DMS 273 treated with DMSO at 0.1 percent for 48 hours (cell line): ENCODE data around the gene ROCK2.
"Not testable (repeated sequence)": the region's sequence is repeated elsewhere in the genome, so short reads cannot be mapped to it uniquely, and the experiment has no call there.

Experiments used
- DNase-seq: peaks from one replicate; lab custom pipeline; 2025; lab: John Stamatoyannopoulos, UW

Gene ROCK2

DNA sequence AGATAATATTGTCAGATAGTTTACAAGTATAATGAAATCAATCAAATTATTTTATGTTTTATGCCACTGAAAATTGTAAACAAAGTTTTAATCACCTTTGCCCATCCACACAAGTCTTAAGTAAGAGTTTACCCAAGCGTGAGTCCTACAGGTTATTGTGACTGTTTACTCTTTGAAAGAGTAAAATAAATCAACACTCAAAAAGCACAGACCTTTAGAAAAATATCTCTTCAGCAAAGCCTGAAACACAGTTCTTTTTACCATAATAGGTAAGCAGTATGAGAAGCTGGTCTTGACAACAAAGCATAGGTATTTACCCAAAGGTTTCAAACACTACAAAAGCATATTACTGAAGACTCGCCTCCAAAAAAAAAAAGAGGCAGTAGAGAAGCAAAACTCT, 3.7 kb downstream of the ROCK2 start:
- DNase-seq = no peak

GRCh38 chr2:11339508-11340083, 4.8 kb downstream of the ROCK2 start:
- no peak for DNase-seq

- no peak for DNase-seq
Measured at GRCh38 chr2:11338580-11338979, 5.9 kb downstream of the ROCK2 start.

- DNase-seq = no peak
Measured at GRCh38 chr2:11337909-11338308, 6.5 kb downstream of the ROCK2 start.

DNA sequence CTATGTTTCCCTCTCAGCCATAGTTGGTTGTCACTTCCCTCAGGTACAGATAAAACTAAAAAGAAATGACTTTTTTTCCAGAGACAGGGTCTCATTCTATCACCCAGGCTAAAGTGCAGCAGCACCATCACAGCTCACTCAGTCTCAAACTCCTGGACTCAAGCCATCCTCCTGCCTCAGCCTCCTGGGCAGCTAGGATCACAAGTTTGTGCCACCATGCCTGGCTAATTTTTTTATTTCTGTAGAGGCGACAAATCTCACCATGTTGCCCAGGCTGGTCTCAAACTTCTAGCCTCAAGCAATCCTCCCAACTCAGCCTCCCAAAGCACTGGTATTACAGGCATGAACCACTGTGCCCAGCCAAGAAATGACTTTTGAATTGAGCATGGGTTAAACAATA, 8.2 kb downstream of the ROCK2 start:
- no peak for DNase-seq

GRCh38 chr2:11333427-11334183, 10.8 kb downstream of the ROCK2 start:
- DNase-seq = no peak

DNA sequence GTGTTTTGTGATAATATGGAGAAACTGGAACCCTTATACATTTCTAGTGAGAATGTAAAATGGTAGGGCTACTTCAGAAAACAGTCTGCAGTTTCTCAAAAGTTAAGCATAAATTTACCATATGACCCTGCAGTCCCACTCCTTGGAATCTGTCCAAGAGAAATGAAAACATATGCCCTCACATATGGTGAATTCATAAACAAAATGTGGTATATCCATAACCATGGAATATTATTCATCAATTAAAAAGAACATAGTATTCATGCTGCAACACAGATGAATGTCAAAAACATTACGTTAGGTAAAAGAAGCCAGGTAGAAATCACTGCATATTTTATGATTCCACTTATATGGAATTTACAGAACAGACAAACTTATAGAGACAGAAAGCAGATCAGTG, 11.8 kb downstream of the ROCK2 start:
- no peak for DNase-seq

- no peak for DNase-seq
Measured at GRCh38 chr2:11330457-11331142, 13.8 kb downstream of the ROCK2 start.

GRCh38 chr2:11329776-11330175, 14.7 kb downstream of the ROCK2 start:
- DNase-seq = no peak

DNA sequence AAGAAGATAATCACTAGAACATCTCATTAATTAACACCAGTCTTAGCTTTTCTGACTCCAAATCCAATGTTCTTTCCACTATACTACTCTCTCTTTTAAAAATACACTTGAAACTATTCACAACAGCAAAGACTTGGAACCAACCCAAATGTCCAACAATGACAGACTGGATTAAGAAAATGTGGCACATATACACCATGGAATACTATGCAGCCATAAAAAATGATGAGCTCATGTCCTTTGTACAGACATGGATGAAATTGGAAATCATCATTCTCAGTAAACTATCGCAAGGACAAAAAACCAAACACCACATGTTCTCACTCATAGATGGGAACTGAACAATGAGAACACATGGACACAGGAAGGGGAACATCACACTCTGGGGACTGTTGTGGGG, 15.9 kb downstream of the ROCK2 start:
- DNase-seq = not testable (repeated sequence)

DNA sequence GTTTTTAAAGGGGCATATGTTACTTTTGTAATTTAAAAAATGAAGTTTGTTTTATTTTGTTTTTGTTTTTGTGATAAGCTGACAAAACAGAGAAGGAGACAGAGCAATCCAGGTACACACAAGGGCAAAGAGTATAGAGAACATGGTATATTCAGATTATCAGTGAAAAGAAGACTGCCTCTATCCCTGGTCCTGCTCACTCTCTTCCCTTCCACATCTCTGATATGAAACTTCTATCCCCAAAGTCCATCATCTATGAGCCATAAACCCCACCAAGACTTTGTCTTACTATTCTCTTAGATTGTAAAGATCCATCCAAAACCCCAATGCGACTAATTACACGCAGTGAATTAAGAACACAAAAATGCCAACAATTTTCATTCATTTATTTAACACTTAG, 16.6 kb downstream of the ROCK2 start:
- DNase-seq = no peak

DNA sequence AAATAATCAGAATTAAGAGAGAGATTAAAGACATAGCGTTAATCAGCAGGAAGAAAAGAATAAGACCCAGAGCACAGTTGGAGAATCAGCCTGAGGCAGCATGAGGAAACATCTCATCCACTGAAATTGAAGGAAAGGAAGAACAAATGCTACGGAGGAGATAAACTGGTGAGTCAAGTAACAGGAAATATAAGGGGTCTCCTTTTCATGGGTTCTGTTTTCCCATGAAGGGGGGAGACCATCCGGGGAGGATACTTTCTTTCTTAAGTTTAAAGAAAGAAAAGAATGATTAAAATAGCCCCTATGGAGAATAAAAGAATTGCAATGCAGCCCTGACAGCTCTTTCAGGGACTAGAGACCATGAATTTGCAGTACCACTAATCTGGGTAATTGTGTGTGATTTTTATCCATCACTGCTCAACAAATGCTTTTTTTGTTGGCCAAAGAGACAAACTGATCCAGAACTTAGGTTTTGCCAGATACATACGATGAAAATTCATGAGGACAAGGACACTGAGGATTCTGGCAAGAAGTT, 17.7 kb downstream of the ROCK2 start:
- DNase-seq = no peak

DNA sequence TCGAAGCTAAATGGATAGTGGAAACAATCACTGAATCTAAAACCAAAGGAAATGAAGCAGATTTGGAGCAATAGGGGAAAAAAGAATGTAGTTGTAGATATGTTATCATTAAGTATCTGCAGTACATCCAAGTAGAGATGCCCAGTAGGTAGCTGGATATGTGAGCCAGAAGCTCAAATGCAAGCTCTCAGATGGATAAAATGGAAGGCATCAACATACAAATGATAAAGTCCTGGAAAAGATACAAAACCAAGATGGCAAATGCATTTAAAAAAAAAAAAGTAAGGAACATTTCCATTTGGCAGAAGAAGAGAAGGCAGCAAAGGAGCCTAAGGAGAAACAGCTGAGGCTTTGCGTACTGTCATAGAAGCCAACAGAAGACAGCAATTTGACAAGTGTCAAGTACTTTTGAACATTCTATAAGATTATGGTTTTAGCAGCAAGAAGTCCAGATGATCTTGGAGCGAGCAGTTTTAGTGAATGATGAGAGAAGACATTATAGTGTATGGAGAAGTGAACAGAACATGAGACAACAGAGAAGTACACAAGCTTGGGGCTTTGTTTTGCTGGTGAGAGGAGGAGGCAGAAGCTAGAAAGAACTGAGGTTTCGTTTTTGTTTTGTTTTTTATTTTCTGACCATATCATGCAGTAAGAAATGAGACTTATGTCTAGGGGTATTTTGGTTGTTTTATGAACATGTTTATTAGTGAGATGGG, 18.3 kb downstream of the ROCK2 start:
- no peak for DNase-seq

GRCh38 chr2:11321847-11322246, 22.6 kb downstream of the ROCK2 start:
- no peak for DNase-seq

DNA sequence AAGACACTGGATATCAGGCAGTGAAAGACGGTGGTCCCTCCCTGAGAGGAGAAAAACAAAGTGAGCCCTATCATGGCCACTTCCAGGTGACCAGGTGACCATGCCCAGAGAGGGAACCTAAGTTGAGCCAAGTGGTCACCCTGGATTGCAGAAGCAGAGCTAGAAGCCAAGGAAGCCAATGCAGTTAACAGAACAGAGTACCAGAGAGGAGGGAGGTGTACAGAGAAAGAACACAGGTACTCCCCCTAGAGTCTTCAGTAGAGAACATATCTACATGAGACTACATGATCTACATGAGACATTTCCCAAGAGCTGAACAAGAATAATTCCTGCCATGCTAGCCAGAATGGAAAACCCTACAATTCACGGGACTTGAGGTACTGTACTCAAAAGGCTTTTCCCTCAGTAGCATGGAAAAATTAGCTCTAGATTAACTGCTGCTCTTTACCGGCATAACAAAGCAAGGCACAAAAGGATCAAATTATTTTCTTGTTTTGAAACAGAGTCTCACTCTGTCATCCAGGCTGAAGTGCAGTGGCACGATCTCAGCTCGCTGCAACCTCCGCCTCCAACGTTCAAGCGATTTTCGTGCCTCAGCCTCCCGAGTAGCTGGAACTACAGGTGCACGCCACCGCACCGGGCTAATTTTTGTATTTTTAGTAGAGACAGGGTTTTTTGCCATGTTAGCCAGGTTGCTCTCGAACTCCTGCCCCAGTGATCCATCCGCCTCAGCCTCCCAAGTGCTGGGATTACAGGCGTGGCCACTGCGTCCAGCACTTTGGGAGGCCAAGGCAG, 23.5 kb downstream of the ROCK2 start:
- no peak for DNase-seq

DNA sequence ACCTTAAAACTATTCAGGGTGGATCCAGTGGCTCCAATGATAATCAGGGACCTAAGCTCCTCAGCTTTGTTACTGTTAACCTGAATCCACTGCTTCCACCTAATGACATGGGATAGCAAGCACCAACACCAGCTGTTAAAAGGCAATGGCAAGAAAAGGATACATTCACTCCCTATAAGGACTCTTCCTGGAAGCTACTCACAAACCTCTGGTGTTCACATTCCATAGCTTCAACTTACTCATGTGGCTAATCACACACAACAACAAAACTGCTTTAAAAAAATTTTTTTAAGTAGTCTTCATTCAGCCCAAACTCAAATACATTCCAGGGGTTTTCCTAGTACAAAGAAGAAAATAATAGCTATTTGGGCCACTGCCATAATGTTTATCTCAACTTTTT, 24.5 kb downstream of the ROCK2 start:
- DNase-seq = no peak

DNA sequence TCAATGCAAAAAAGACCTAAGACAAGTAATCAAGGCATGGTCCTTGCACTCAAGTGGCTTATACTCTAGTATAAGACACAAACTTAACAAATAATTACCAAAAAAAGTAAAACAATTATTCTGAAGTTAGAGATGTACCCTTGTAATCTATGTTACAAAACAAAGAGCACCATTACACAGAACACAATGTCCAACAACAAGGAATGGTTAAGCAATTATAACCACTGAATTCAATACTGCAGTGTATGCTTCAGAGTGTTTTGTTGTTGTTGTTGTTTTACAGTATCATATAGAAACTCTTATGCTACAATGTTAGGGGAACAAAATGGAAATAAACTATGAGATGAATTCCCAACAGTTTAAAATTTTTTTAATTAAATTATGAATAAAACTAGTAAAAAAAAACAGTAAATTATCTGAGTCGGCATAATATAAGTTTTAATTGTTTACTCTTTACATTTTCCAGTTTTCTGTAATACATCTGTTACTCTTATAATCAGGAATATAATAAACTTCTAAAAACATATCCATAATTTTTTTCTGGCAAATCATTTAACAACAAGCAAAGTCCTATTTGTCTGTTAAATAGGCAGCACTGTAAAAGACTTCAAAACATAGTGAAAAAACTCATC, 29.2 kb downstream of the ROCK2 start:
- DNase-seq = no peak

DNA sequence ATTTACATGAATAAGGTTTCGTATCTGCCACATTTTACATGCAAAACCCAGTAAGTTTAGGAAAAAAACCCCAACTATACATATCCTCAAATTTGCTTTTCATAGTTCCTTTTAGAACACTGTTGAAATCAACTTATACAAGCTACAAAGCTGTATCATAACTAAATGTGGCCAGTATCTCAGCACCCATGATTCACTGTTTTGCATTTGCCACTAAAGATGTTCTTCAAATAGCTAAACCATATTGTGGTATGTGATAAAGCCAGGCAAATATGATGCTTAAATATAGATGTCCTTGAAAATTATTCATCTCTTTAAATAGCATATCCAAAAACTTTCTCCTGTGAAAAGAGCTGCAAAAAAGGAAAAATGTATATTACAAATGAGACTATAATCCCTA, 29.9 kb downstream of the ROCK2 start:
- DNase-seq = no peak

- DNase-seq = no peak
Measured at GRCh38 chr2:11312770-11313471, 31.5 kb downstream of the ROCK2 start.

DNA sequence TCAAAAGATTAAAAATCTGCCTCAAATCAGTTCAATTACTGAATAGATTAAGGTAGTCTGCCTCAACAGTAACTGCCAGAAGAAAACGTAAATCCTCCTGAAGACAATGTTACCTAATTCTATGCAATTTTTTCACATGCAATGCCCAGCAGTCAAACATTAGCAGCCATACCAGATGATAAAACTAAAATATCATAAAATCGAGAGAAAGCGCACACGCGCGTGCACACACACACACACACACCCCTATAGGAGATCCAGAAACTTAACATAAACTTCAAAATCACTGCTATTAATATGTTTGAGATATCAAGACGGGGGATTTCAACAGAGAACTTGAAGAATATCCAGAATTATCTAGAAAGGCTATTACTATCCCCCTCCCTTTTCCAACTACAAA, 32.9 kb downstream of the ROCK2 start:
- no peak for DNase-seq

DNA sequence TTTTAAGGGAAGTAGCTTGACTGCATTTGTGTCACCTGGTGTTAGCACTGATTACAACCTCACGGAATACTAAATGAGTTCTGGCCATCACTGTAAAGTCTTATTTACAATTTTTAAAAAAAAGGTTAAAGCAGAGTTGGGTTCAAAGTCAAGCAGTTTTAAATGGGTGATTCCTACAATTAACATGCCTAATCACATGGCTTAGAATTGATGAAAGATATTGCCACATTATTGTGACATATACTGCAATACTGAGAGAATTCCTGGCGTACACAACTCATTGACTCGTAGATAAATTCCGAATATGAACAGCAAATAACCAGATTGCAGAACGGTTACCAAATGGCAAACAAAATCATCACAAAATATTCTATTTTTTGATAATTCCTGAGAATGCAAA, 34.2 kb downstream of the ROCK2 start:
- DNase-seq = no peak
